Measurements from ENCODE around the gene AUH.

GRCh38 chr9:91220491-91221135 lies 141.1 kb downstream of the AUH start:
- TF ChIP-seq EZH2 (IDR thresholded peaks at IDR 0.05) (no peak), POLR2AphosphoS5 (IDR thresholded peaks at IDR 0.05; ENCODE audit: borderline replicate concordance, low read depth, low read length) (no peak), FOXP2 (optimal IDR thresholded peaks at IDR 0.05; ENCODE audit: control extremely low read depth, extremely low read length, insufficient read depth) (no peak)
